Measurements from ENCODE around the gene SNRPD2. TPM values are rescaled to one million over a fixed set of nuclear protein-coding genes. Genes with fewer than 3 reads are reported as not detected.

Gene SNRPD2
- total RNA-seq, 4 donors from 2014 or later, result 113 to 201 (median 152) TPM

- WGBS, 2 donors (ENCODE audit: low coverage in 1 of 2), result 10% methylated on average over 2 to 9 of the region's 42 CpGs
- Histone ChIP-seq H3K27me3 (peaks cover 97% of the 10 kb centered on the region), H3K36me3 (no peaks in the 10 kb centered on the region), H3K4me3 (no peak overlapping the region), H3K27ac (no peak overlapping the region), H3K9me3 (no peaks in the 10 kb centered on the region), H3K4me1 (peaks cover 0 to 32% (median 18%) of the 10 kb centered on the region in 3 donors)
- TF ChIP-seq POLR2AphosphoS5 (IDR thresholded peaks at IDR 0.05), result no peak
- TF ChIP-seq POLR2A (IDR thresholded peaks at IDR 0.05), result no peak
- no peak for TF ChIP-seq EP300 (IDR thresholded peaks at IDR 0.05)
- TF ChIP-seq CTCF (IDR thresholded peaks at IDR 0.05), result no peak
- ATAC-seq, result peak; percentile 34
Measured at GRCh38 chr19:45670670-45671453, 20.9 kb downstream of the SNRPD2 start.

- no peak for TF ChIP-seq POLR2AphosphoS5 (IDR thresholded peaks at IDR 0.05)
- no peak for TF ChIP-seq EP300 (IDR thresholded peaks at IDR 0.05)
- no peak for TF ChIP-seq POLR2A (IDR thresholded peaks at IDR 0.05)
- no peaks in the 10 kb centered on the region for H3K36me3 ChIP-seq
- H3K9me3 ChIP-seq, result no peaks in the 10 kb centered on the region
- H3K4me3 ChIP-seq, result peak overlapping the region in 1 of 2 donors; percentile 35
- H3K27me3 ChIP-seq, result peaks cover 100% of the 10 kb centered on the region
- no peak for ATAC-seq
- peaks cover 0 to 32% (median 18%) of the 10 kb centered on the region in 3 donors for H3K4me1 ChIP-seq
- 0 to 1% methylated on average over 5 to 12 of the region's 19 CpGs for WGBS, 2 donors (ENCODE audit: low coverage in 1 of 2)
- H3K27ac ChIP-seq, result no peak overlapping the region
Measured at GRCh38 chr19:45668342-45668871, 23.3 kb downstream of the SNRPD2 start.

- no peak for TF ChIP-seq POLR2A (IDR thresholded peaks at IDR 0.05)
- TF ChIP-seq CTCF (IDR thresholded peaks at IDR 0.05), result no peak
- no peak for TF ChIP-seq POLR2AphosphoS5 (IDR thresholded peaks at IDR 0.05)
- no peak for TF ChIP-seq EP300 (IDR thresholded peaks at IDR 0.05)
- Histone ChIP-seq H3K4me3 (peak within 1 kb of the TSS in 1 of 2 donors; percentile 35), H3K4me1 (peaks cover 0 to 32% (median 18%) of the 10 kb centered on the region in 3 donors), H3K36me3 (no peaks in the 10 kb centered on the region), H3K9me3 (no peaks in the 10 kb centered on the region), H3K27me3 (peaks cover 99% of the 10 kb centered on the region), H3K27ac (no peak within 1 kb of the TSS)
- 10 to 25% methylated on average over 2 to 4 of the region's 15 CpGs for WGBS, 2 donors (ENCODE audit: low coverage in 1 of 2)
- ATAC-seq, result no peak
Measured at GRCh38 chr19:45667620-45668341, 24.0 kb downstream of the SNRPD2 start, which contains the start of gene GIPR. GIPR (plus strand) TSS chr19:45668221; CDS start chr19:45669521, 1,300 bp downstream.

- H3K4me1 ChIP-seq, result peaks cover 0 to 17% (median 16%) of the 10 kb centered on the region in 3 donors
- H3K27me3 ChIP-seq, result peaks cover 88% of the 10 kb centered on the region
- no peak overlapping the region for H3K4me3 ChIP-seq
- H3K27ac ChIP-seq, result no peak overlapping the region
- H3K9me3 ChIP-seq, result no peaks in the 10 kb centered on the region
- TF ChIP-seq POLR2A (IDR thresholded peaks at IDR 0.05) (no peak), CTCF (IDR thresholded peaks at IDR 0.05) (no peak), EP300 (IDR thresholded peaks at IDR 0.05) (no peak), POLR2AphosphoS5 (IDR thresholded peaks at IDR 0.05) (no peak)
- ATAC-seq, result no peak
- no peaks in the 10 kb centered on the region for H3K36me3 ChIP-seq
- 63 to 80% methylated on average over 7 of the region's 7 CpGs for WGBS, 2 donors (ENCODE audit: low coverage in 1 of 2)
Measured at GRCh38 chr19:45664575-45664974, 27.2 kb downstream of the SNRPD2 start.

GRCh38 chr19:45663800-45664199, 28.0 kb downstream of the SNRPD2 start:
- peaks cover 0 to 10% (median 8%) of the 10 kb centered on the region in 3 donors for H3K4me1 ChIP-seq
- H3K4me3 ChIP-seq, result no peak overlapping the region
- H3K9me3 ChIP-seq, result no peaks in the 10 kb centered on the region
- H3K27me3 ChIP-seq, result peaks cover 88% of the 10 kb centered on the region
- no peak overlapping the region for H3K27ac ChIP-seq
- WGBS, 2 donors (ENCODE audit: low coverage in 1 of 2), result 75 to 100% methylated on average over 1 of the region's 1 CpG
- TF ChIP-seq POLR2A (IDR thresholded peaks at IDR 0.05) (no peak), CTCF (IDR thresholded peaks at IDR 0.05) (no peak), POLR2AphosphoS5 (IDR thresholded peaks at IDR 0.05) (no peak), EP300 (IDR thresholded peaks at IDR 0.05) (no peak)
- no peaks in the 10 kb centered on the region for H3K36me3 ChIP-seq
- ATAC-seq, result no peak

Measured in gastroesophageal sphincter (tissue), 4 donors.